ENCODE results near the gene SYNE1. TPM values are rescaled to one million over a fixed set of nuclear protein-coding genes. Genes with fewer than 3 reads are reported as not detected.

SYNE1 gene
- total RNA-seq, 1 experiment from 2014 or later: 3.0 TPM

DNA sequence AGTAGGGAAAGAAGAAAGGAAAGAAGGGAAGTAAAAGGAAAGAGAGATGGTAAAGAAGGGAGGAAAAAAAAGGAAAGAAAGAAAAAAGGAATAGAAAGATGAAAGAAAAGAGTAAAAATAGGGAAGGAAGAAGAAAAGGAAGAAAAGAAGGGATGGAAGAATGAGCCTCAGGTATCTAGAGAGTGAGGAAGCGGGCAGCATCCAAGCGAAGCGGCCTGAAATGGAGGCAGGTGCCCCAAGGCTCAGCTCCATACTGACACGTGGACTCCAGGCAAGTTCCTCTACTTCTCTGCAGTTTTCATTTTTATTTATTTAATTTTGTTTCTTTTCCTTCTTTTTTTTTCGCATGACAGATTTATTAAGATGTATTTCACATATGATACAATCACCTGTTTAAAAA lies 456.6 kb downstream of the SYNE1 start:
- Histone ChIP-seq H3K23me2 (ENCODE audit: insufficient read length, low read depth, low read length, poor library complexity, severe bottlenecking) (no peaks in the 10 kb centered on the region), H3K79me1 (ENCODE audit: insufficient read depth, low read depth, low read length, poor library complexity, severe bottlenecking) (no peaks in the 10 kb centered on the region), H3K9ac (ENCODE audit: extremely low read depth, insufficient read length, low read length) (no peak overlapping the region), H2BK20ac (ENCODE audit: low read depth, low read length, poor library complexity, severe bottlenecking) (no peak overlapping the region), H4K5ac (ENCODE audit: insufficient read length, low read depth, low read length) (no peak overlapping the region), H3K4me1 (ENCODE audit: insufficient read depth, low read length) (no peaks in the 10 kb centered on the region), H4K91ac (ENCODE audit: insufficient read length, low read depth, low read length) (no peak overlapping the region), H3K23ac (ENCODE audit: insufficient read length, low read depth, low read length) (no peak overlapping the region), H3K27ac (ENCODE audit: insufficient read length, low read depth, low read length) (no peak overlapping the region), H3K79me2 (ENCODE audit: insufficient read depth, low read length) (no peaks in the 10 kb centered on the region), H3T11ph (ENCODE audit: low read length) (no peak overlapping the region), H3K27me3 (ENCODE audit: insufficient read depth, low read length) (no peaks in the 10 kb centered on the region), H3K4me2 (ENCODE audit: insufficient read depth, insufficient read length, low read length) (no peak overlapping the region), H2BK120ac (ENCODE audit: low read depth, low read length, poor library complexity, severe bottlenecking) (no peak overlapping the region), H3K4ac (ENCODE audit: low read depth, low read length) (no peak overlapping the region), H3K9me3 (ENCODE audit: control insufficient read depth, low read depth, low read length) (no peaks in the 10 kb centered on the region), H4K20me1 (ENCODE audit: control insufficient read depth, insufficient read depth, insufficient read length) (no peaks in the 10 kb centered on the region), H3K56ac (ENCODE audit: insufficient read length, low read depth, low read length) (no peak overlapping the region), H2BK15ac (ENCODE audit: low read depth, low read length) (no peak overlapping the region), H4K8ac (replicated peaks; ENCODE audit: insufficient read length, low read depth, low read length) (no peak overlapping the region), H2AFZ (ENCODE audit: low read length) (no peak overlapping the region), H3K18ac (ENCODE audit: insufficient read length, low read depth, low read length) (no peak overlapping the region), H2BK5ac (ENCODE audit: insufficient read length, low read length) (no peak overlapping the region), H3K14ac (ENCODE audit: insufficient read depth, low read length) (no peak overlapping the region), H2AK5ac (ENCODE audit: insufficient read length, low read length) (no peak overlapping the region), H2BK12ac (ENCODE audit: insufficient read length, low read depth, low read length) (no peak overlapping the region)
- no peak overlapping the region for H3K4me3 Mint-ChIP-seq
- TF ChIP-seq, protein P1, sequence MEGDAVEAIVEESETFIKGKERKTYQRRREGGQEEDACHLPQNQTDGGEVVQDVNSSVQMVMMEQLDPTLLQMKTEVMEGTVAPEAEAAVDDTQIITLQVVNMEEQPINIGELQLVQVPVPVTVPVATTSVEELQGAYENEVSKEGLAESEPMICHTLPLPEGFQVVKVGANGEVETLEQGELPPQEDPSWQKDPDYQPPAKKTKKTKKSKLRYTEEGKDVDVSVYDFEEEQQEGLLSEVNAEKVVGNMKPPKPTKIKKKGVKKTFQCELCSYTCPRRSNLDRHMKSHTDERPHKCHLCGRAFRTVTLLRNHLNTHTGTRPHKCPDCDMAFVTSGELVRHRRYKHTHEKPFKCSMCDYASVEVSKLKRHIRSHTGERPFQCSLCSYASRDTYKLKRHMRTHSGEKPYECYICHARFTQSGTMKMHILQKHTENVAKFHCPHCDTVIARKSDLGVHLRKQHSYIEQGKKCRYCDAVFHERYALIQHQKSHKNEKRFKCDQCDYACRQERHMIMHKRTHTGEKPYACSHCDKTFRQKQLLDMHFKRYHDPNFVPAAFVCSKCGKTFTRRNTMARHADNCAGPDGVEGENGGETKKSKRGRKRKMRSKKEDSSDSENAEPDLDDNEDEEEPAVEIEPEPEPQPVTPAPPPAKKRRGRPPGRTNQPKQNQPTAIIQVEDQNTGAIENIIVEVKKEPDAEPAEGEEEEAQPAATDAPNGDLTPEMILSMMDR (conservative IDR thresholded peaks at IDR 0.05): no peak
- no peak overlapping the region for H3K27ac Mint-ChIP-seq
- H3K36me3 Mint-ChIP-seq (ENCODE audit: insufficient read depth in 1 of 3, low read depth in 3 of 3): no peaks in the 10 kb centered on the region
- H3K27me3 Mint-ChIP-seq (ENCODE audit: low read depth): no peaks in the 10 kb centered on the region
- H3K9me3 Mint-ChIP-seq: no peaks in the 10 kb centered on the region
- no peak for DNase-seq
- H3K4me1 Mint-ChIP-seq: no peaks in the 10 kb centered on the region
- no CpG with 5 or more reads among the region's 5 CpGs for WGBS (ENCODE audit: extremely low coverage, insufficient read length, low lambda C conversion rate)
